Colonic mucosa (tissue), 4 donors: ENCODE measurements around the gene UBE2L6. TPM values are rescaled to one million over a fixed set of nuclear protein-coding genes. Genes with fewer than 3 reads are reported as not detected.
A peak's percentile ranks its signal among the peaks of the same experiment; 100 is the strongest.

Experiments used
- DNase-seq: peaks from one replicate; pipeline ENCODE4 v3.0.0-alpha.2; 2020
- H3K27ac ChIP-seq: fragments of 200-600 bp; one replicate; pipeline ENCODE4 v1.8.0; 2021
- H3K27me3 ChIP-seq: fragments of 200-600 bp; one replicate; pipeline ENCODE4 v1.8.0; 2021
- H3K36me3 ChIP-seq: fragments of 200-600 bp; one replicate; pipeline ENCODE4 v1.8.0; 2021
- H3K4me1 ChIP-seq: fragments of 200-600 bp; one replicate; pipeline ENCODE4 v1.8.0; 2021; ENCODE audit warnings: mild to moderate bottlenecking
- H3K4me3 ChIP-seq: fragments of 200-600 bp; one replicate; pipeline ENCODE4 v1.8.0; 2021
- H3K9ac ChIP-seq, 2 donors: one replicate each; pipeline ENCODE4 v1.7.0; 2013; ENCODE audit warnings: control low read depth in 2 of 2, low read depth in 2 of 2, low read length in 2 of 2
- H3K9me3 ChIP-seq: fragments of 200-600 bp; one replicate; pipeline ENCODE4 v1.8.0; 2021
- CTCF ChIP-seq: fragments of 200-600 bp; IDR thresholded peaks from one replicate; pipeline ENCODE4 v1.8.0; 2022; ENCODE audit warnings: antibody characterized with exemption, mild to moderate bottlenecking
- intact Hi-C: fragments of 100-400 bp; cut with DNase I; formaldehyde crosslinking; loops from one replicate; pipeline ENCODE4 v1.14.1; 2022
- total RNA-seq, 2 donors: library from RNA; stranded (reverse); fragmentation: NEBNext Ultra II Directional in 1 of 2; extraction: Animal tissue kit (Norgen Biotek cat#: 25700) in 1 of 2; gene quantifications; one replicate each; pipeline ENCODE4 v1.2.1, GENCODE V29; 2021
- donor health status: healthy.
- donor health status: DM: no; HTN: no; CAD: no.
- donor health status: DM: no; HTN: no; CAD: no.

Gene UBE2L6
- total RNA-seq, result 10 to 100 TPM; 28.3 to 35.3 TPM

GRCh38 chr11:57567515-57568329 is at the start of gene UBE2L6:
Gene UBE2L6 (minus strand): TSS chr11:57567672. CDS start chr11:57567611, 61 bp downstream.
- peak; percentile 74 for DNase-seq
- intact Hi-C loops, result loop anchor here (2.0 to 10.0 kb wide), 2 partner anchors 73 to 237 kb away; no protein-coding TSS in a partner anchor
- no peak for TF ChIP-seq CTCF

DNA sequence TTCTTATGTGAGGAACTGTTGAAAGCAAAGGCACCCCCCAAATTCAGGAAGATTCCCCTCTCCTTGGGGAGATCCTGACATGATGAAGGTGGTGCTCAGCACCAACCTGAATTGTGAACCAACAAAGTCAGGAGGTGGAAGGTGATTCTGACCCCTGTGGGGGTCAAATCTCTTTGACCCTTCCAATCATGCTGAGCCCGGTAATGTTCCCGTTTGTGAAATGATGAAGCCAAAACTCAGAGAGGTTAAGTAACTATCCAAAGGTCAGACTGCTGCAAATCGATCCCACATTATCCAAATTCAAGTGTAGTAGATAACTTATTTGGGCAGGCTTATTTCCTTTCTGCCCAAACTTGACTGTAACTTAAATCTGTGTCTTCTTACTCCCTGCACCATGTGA is 49.1 kb upstream of the UBE2L6 start:
- Histone ChIP-seq H3K9me3 (no peaks in the 10 kb centered on the region), H3K9ac (no peak overlapping the region), H3K27ac (no peak overlapping the region), H3K4me1 (no peaks in the 10 kb centered on the region), H3K27me3 (no peaks in the 10 kb centered on the region), H3K36me3 (no peaks in the 10 kb centered on the region), H3K4me3 (no peak overlapping the region)
- TF ChIP-seq CTCF, result no peak
- intact Hi-C loops, result no loop called here
- no peak for DNase-seq

More at GRCh38 chr11:57567515-57568329, at the start of gene UBE2L6:
- peak within 1 kb of the TSS; percentile 84 for H3K27ac ChIP-seq
- H3K4me1 ChIP-seq, result no peaks in the 10 kb centered on the region
- H3K9ac ChIP-seq, result peak within 1 kb of the TSS; percentile 80 to 87
- peak within 1 kb of the TSS; percentile 84 for H3K4me3 ChIP-seq
- no peaks in the 10 kb centered on the region for H3K36me3 ChIP-seq
- H3K27me3 ChIP-seq, result no peaks in the 10 kb centered on the region
- H3K9me3 ChIP-seq, result no peaks in the 10 kb centered on the region

- H3K4me3 ChIP-seq, result no peak overlapping the region
- no peaks in the 10 kb centered on the region for H3K4me1 ChIP-seq
- intact Hi-C loops, result no loop called here
- TF ChIP-seq CTCF, result no peak
- H3K9me3 ChIP-seq, result no peaks in the 10 kb centered on the region
- H3K27me3 ChIP-seq, result no peaks in the 10 kb centered on the region
- no peaks in the 10 kb centered on the region for H3K36me3 ChIP-seq
- H3K27ac ChIP-seq, result no peak overlapping the region
- no peak for DNase-seq
- no peak overlapping the region for H3K9ac ChIP-seq
Observed at GRCh38 chr11:57615308-57615707, 47.8 kb upstream of the UBE2L6 start.

DNA sequence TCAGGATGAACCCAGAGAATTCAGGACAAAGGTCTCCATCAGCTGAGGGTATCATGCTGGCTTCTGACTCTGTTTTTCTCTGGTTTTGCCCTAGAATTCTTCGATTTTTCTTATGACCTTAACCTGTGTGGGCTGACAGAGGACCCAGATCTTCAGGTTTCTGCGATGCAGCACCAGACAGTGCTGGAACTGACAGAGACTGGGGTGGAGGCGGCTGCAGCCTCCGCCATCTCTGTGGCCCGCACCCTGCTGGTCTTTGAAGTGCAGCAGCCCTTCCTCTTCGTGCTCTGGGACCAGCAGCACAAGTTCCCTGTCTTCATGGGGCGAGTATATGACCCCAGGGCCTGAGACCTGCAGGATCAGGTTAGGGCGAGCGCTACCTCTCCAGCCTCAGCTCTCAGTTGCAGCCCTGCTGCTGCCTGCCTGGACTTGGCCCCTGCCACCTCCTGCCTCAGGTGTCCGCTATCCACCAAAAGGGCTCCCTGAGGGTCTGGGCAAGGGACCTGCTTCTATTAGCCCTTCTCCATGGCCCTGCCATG is 46.8 kb upstream of the UBE2L6 start:
- Histone ChIP-seq H3K9me3 (no peaks in the 10 kb centered on the region), H3K36me3 (no peaks in the 10 kb centered on the region), H3K9ac (no peak overlapping the region), H3K4me1 (no peaks in the 10 kb centered on the region), H3K27ac (no peak overlapping the region), H3K4me3 (no peak overlapping the region), H3K27me3 (no peaks in the 10 kb centered on the region)
- no peak for DNase-seq
- intact Hi-C loops, result no loop called here
- no peak for TF ChIP-seq CTCF

DNA sequence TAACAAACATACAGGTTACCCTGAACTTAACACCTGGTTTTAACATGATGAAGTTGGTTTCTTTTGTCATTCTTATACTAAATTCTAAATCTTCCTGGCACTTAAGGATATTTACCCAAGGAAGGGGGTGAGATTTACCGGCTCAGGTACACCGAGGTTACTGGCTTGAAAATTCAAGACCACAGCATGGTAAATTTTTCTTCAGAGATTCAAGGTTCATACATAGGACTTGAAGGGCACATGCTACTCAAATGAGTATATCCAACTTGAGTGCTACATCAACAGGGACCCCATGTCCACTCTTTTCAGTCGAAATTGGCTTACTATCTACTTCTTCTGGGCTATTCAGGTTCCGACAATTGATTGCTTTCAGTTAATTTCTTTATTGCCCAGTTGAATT is 42.7 kb upstream of the UBE2L6 start:
- no peaks in the 10 kb centered on the region for H3K9me3 ChIP-seq
- H3K27me3 ChIP-seq, result no peaks in the 10 kb centered on the region
- H3K4me1 ChIP-seq, result no peaks in the 10 kb centered on the region
- no peak overlapping the region for H3K9ac ChIP-seq
- intact Hi-C loops, result no loop called here
- no peak for DNase-seq
- no peak overlapping the region for H3K27ac ChIP-seq
- no peak overlapping the region for H3K4me3 ChIP-seq
- TF ChIP-seq CTCF, result no peak
- no peaks in the 10 kb centered on the region for H3K36me3 ChIP-seq
